ENCODE measurements around the gene BHLHE23.

DNA sequence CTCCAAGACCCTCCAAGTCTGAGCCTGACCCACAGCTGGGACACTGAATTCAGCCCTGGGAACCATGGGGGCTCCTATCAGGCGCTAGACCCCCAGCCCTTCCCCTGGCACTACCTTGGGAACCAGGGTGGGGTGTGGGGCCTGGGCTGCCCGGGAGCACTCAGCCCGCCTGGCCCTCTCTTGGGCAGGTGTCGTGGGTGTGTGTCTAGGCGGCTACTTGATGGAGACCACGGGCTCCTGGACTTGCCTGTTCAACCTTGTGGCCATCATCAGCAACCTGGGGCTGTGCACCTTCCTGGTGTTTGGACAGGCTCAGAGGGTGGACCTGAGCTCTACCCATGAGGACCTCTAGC, 39.6 kb downstream of the BHLHE23 start:
- TF ChIP-seq, protein P1, sequence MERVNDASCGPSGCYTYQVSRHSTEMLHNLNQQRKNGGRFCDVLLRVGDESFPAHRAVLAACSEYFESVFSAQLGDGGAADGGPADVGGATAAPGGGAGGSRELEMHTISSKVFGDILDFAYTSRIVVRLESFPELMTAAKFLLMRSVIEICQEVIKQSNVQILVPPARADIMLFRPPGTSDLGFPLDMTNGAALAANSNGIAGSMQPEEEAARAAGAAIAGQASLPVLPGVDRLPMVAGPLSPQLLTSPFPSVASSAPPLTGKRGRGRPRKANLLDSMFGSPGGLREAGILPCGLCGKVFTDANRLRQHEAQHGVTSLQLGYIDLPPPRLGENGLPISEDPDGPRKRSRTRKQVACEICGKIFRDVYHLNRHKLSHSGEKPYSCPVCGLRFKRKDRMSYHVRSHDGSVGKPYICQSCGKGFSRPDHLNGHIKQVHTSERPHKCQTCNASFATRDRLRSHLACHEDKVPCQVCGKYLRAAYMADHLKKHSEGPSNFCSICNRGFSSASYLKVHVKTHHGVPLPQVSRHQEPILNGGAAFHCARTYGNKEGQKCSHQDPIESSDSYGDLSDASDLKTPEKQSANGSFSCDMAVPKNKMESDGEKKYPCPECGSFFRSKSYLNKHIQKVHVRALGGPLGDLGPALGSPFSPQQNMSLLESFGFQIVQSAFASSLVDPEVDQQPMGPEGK (CRISPR knock-in tag; IDR thresholded peaks at IDR 0.05; ENCODE audit: borderline replicate concordance): no peak
- TF ChIP-seq ZFP3 (CRISPR knock-in tag; IDR thresholded peaks at IDR 0.05): no peak
- no peak for TF ChIP-seq OSR1 (CRISPR knock-in tag; IDR thresholded peaks at IDR 0.05)
- TF ChIP-seq SNAI2 (CRISPR knock-in tag; IDR thresholded peaks at IDR 0.05): no peak
- TF ChIP-seq ZNF70 (CRISPR knock-in tag; IDR thresholded peaks at IDR 0.05): no peak
- TF ChIP-seq ZFP30 (CRISPR knock-in tag; IDR thresholded peaks at IDR 0.05): no peak
- TF ChIP-seq ZC3H10 (CRISPR knock-in tag; IDR thresholded peaks at IDR 0.05): no peak
- no peak for TF ChIP-seq TOX (CRISPR knock-in tag; IDR thresholded peaks at IDR 0.05; ENCODE audit: borderline replicate concordance)
- no peak for TF ChIP-seq RARB (CRISPR knock-in tag; IDR thresholded peaks at IDR 0.05)
- no peak for TF ChIP-seq ZNF565 (CRISPR knock-in tag; conservative IDR thresholded peaks at IDR 0.05; ENCODE audit: low read depth)
- no peak for TF ChIP-seq TCF4 (CRISPR knock-in tag; IDR thresholded peaks at IDR 0.05; ENCODE audit: borderline replicate concordance)
